A673 (cell line): ENCODE data around the gene BANP.
"Not testable (repeated sequence)": the region's sequence is repeated elsewhere in the genome, so short reads cannot be mapped to it uniquely, and the experiment has no call there.

ENCODE experiments used
- EZH2 ChIP-seq: fragments of 200-600 bp; sonication (generic); IDR thresholded peaks from 2 replicates; pipeline ENCODE4 v1.6.1; 2017; ENCODE audit warnings: borderline replicate concordance, low read depth, mild to moderate bottlenecking, mixed read lengths, antibody characterized with exemption, low read length; ENCODE audit not compliant: poor library complexity, severe bottlenecking
- TF ChIP-seq, protein P1 (sequence below): fragments of 300-800, 200-600 bp; sonication (generic); conservative IDR thresholded peaks from 2 replicates; pipeline ENCODE4 v1.5.1; 2017; ENCODE audit warnings: low read depth, mild to moderate bottlenecking, antibody characterized with exemption, low read length, moderate library complexity, mixed read lengths

DNA sequence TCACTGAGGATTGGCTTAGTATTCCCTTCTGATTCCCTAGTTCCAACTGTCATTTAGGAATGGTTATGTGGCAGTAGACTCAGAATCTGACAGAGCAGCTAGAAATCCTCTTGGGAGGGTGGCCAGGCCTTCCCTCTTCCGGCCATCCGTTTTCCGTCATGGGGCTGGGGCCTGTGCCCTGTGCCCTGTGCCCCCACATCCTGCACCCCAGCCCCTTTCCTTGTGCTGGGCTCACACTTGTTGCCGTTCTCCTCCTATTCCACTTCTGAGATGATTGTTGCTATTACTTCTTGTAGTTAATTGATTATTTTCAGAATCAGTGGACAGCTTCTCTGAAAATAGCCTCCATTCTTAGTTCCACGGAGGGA, 89.6 kb downstream of the BANP start:
- TF ChIP-seq, protein P1, sequence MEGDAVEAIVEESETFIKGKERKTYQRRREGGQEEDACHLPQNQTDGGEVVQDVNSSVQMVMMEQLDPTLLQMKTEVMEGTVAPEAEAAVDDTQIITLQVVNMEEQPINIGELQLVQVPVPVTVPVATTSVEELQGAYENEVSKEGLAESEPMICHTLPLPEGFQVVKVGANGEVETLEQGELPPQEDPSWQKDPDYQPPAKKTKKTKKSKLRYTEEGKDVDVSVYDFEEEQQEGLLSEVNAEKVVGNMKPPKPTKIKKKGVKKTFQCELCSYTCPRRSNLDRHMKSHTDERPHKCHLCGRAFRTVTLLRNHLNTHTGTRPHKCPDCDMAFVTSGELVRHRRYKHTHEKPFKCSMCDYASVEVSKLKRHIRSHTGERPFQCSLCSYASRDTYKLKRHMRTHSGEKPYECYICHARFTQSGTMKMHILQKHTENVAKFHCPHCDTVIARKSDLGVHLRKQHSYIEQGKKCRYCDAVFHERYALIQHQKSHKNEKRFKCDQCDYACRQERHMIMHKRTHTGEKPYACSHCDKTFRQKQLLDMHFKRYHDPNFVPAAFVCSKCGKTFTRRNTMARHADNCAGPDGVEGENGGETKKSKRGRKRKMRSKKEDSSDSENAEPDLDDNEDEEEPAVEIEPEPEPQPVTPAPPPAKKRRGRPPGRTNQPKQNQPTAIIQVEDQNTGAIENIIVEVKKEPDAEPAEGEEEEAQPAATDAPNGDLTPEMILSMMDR, result not testable (repeated sequence)
- TF ChIP-seq EZH2, result not testable (repeated sequence)
